Ishikawa (cell line): ENCODE measurements around the gene AP1G1.

Experiments
- CEBPB ChIP-seq: IDR thresholded peaks from 2 replicates; pipeline ENCODE4 v1.6.1; 2012
- EP300 ChIP-seq: IDR thresholded peaks from 2 replicates; pipeline ENCODE4 v1.6.1; 2012; ENCODE audit warnings: borderline replicate concordance
- FOXM1 ChIP-seq: IDR thresholded peaks from 2 replicates; pipeline ENCODE4 v1.6.1; 2012; ENCODE audit warnings: low read depth, borderline replicate concordance
- NFIC ChIP-seq: IDR thresholded peaks from 2 replicates; pipeline ENCODE4 v1.6.1; 2012
- RAD21 ChIP-seq: IDR thresholded peaks from 2 replicates; pipeline ENCODE4 v1.6.1; 2012; ENCODE audit warnings: low read depth
- TAF1 ChIP-seq: IDR thresholded peaks from 2 replicates; pipeline ENCODE4 v1.6.1; 2012; ENCODE audit warnings: low read depth, mild to moderate bottlenecking
- TCF12 ChIP-seq: IDR thresholded peaks from 2 replicates; pipeline ENCODE4 v1.6.1; 2012; ENCODE audit warnings: low read depth
- TEAD4 ChIP-seq: IDR thresholded peaks from 2 replicates; pipeline ENCODE4 v1.6.1; 2012
- YY1 ChIP-seq: IDR thresholded peaks from 2 replicates; pipeline ENCODE4 v1.6.1; 2012; ENCODE audit warnings: low read depth
- TF ChIP-seq, protein P1 (sequence below): IDR thresholded peaks from 2 replicates; pipeline ENCODE4 v1.6.1; 2012; ENCODE audit warnings: low read depth, mild to moderate bottlenecking
- TF ChIP-seq, protein P2 (sequence below): IDR thresholded peaks from 2 replicates; pipeline ENCODE4 v1.6.1; 2012

DNA sequence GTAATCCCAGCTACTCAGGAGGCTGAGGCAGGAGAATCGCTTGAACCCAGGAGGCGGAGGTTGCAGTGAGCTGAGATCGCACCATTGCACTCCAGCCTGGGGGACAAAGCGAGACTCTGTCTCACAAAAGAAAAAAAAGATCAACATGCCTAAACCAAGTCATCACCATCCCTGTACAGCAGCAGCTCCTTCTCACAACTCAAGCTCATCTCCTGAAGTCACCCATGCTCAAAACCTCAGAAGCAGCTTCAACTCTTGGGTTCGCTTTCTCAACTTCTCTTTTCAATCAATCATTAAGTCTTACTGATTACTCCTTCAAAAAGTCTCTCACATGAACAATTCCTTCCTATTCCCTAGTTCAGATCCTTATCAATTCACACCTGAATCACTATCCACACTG is 115.5 kb downstream of the AP1G1 start:
- TF ChIP-seq TAF1 = no peak
- TF ChIP-seq, protein P1, sequence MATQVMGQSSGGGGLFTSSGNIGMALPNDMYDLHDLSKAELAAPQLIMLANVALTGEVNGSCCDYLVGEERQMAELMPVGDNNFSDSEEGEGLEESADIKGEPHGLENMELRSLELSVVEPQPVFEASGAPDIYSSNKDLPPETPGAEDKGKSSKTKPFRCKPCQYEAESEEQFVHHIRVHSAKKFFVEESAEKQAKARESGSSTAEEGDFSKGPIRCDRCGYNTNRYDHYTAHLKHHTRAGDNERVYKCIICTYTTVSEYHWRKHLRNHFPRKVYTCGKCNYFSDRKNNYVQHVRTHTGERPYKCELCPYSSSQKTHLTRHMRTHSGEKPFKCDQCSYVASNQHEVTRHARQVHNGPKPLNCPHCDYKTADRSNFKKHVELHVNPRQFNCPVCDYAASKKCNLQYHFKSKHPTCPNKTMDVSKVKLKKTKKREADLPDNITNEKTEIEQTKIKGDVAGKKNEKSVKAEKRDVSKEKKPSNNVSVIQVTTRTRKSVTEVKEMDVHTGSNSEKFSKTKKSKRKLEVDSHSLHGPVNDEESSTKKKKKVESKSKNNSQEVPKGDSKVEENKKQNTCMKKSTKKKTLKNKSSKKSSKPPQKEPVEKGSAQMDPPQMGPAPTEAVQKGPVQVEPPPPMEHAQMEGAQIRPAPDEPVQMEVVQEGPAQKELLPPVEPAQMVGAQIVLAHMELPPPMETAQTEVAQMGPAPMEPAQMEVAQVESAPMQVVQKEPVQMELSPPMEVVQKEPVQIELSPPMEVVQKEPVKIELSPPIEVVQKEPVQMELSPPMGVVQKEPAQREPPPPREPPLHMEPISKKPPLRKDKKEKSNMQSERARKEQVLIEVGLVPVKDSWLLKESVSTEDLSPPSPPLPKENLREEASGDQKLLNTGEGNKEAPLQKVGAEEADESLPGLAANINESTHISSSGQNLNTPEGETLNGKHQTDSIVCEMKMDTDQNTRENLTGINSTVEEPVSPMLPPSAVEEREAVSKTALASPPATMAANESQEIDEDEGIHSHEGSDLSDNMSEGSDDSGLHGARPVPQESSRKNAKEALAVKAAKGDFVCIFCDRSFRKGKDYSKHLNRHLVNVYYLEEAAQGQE = no peak
- TF ChIP-seq TEAD4 = no peak
- no peak for TF ChIP-seq EP300
- TF ChIP-seq CEBPB = no peak
- TF ChIP-seq RAD21 = no peak
- TF ChIP-seq, protein P2, sequence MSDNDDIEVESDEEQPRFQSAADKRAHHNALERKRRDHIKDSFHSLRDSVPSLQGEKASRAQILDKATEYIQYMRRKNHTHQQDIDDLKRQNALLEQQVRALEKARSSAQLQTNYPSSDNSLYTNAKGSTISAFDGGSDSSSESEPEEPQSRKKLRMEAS = no peak
- no peak for TF ChIP-seq YY1
- TF ChIP-seq TCF12 = no peak
- TF ChIP-seq FOXM1 = no peak
- no peak for TF ChIP-seq NFIC
